Activated CD4-positive, alpha-beta T cell treated with anti-CD3 and anti-CD28 coated beads, Interleukin-2, amount 10 ng/mL, durations not matched to agents 24 days and 14 days (primary cell): ENCODE data around the gene CEP43. TPM values are rescaled to one million over a fixed set of nuclear protein-coding genes. Genes with fewer than 3 reads are reported as not detected.
A peak's percentile ranks its signal among the peaks of the same experiment; 100 is the strongest.
"Not testable (repeated sequence)": the region's sequence is repeated elsewhere in the genome, so short reads cannot be mapped to it uniquely, and the experiment has no call there.

Source experiments
- DNase-seq: peaks from one replicate; pipeline ENCODE4 v3.0.0; 2022
- H3K27ac Mint-ChIP-seq: one replicate; pipeline ENCODE4 v1.8.0; 2022; ENCODE audit warnings: mild to moderate bottlenecking, mixed read lengths
- H3K27me3 Mint-ChIP-seq: one replicate; pipeline ENCODE4 v1.8.0; 2022; ENCODE audit warnings: mixed read lengths
- H3K36me3 Mint-ChIP-seq: one replicate; pipeline ENCODE4 v1.8.0; 2022; ENCODE audit warnings: low read depth, mild to moderate bottlenecking, mixed read lengths
- H3K4me1 Mint-ChIP-seq: one replicate; pipeline ENCODE4 v1.8.0; 2021; ENCODE audit warnings: mixed read lengths
- H3K4me3 Mint-ChIP-seq: one replicate; pipeline ENCODE4 v1.8.0; 2022; ENCODE audit warnings: mild to moderate bottlenecking, moderate library complexity, mixed read lengths
- H3K9me3 Mint-ChIP-seq: one replicate; pipeline ENCODE4 v1.8.0; 2021; ENCODE audit warnings: mixed read lengths
- intact Hi-C: fragments of 100-400 bp; cut with micrococcal nuclease; formaldehyde crosslinking; loops from one replicate; pipeline ENCODE4 v1.15.1; 2023
- total RNA-seq: library from RNA; stranded (reverse); gene quantifications from 2 replicates; pipeline ENCODE4 v1.2.3, GENCODE V29; 2022

The CEP43 gene, protein sequence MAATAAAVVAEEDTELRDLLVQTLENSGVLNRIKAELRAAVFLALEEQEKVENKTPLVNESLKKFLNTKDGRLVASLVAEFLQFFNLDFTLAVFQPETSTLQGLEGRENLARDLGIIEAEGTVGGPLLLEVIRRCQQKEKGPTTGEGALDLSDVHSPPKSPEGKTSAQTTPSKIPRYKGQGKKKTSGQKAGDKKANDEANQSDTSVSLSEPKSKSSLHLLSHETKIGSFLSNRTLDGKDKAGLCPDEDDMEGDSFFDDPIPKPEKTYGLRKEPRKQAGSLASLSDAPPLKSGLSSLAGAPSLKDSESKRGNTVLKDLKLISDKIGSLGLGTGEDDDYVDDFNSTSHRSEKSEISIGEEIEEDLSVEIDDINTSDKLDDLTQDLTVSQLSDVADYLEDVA
- total RNA-seq: 21.1 and 23.0 TPM in 2 replicates

DNA sequence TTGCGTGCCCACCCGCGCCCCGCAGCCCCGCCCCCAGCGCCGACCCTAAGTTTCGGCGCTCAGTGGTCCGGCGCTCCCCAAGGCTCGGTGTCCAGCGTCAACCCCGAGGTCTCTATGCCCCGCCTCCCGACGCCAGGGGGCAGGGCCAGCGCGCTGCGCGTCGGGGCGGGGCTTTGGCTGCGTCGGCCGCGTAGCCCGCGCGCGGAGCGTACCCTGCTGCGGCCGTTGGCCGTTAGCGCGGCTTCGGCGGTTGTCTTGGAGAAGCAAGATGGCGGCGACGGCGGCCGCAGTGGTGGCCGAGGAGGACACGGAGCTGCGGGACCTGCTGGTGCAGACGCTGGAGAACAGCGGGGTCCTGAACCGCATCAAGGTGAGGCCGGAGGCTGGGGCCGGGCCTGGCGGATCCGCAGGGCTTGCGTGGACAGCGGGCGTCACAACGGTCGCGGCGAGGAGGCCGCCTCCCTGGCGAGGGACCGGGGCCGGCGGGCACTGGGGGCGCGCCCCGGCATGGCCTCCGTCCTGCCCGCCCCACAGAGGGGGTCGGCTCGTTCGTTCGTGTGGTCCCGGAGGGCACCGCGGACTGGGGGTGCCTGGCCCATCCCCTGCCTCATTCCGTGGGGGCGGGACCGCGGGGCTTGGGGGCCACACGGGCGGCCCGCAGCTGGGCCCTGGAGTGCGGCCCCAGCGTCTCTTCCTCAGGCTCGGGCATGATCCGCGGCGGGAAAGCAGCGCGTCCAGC is at the start of gene CEP43:
Gene CEP43, plus strand, starts transcription at position 253 of the 739 bp plus-strand sequence. Its CDS starts 16 bp downstream, at position 269.
- Mint-ChIP-seq H3K9me3 (no peaks in the 10 kb centered on the region), H3K27ac (peak within 1 kb of the TSS; percentile 85), H3K27me3 (no peaks in the 10 kb centered on the region), H3K4me1 (peaks cover 33% of the 10 kb centered on the region), H3K36me3 (peaks cover 34% of the 10 kb centered on the region), H3K4me3 (peak within 1 kb of the TSS; percentile 75)
- peak; percentile 97 for DNase-seq
- intact Hi-C loops: loop anchor here (1.0 to 2.0 kb wide), 5 partner anchors 43 to 617 kb away; partner anchors contain the start of genes MPC1, RNASET2 and RPS6KA2

DNA sequence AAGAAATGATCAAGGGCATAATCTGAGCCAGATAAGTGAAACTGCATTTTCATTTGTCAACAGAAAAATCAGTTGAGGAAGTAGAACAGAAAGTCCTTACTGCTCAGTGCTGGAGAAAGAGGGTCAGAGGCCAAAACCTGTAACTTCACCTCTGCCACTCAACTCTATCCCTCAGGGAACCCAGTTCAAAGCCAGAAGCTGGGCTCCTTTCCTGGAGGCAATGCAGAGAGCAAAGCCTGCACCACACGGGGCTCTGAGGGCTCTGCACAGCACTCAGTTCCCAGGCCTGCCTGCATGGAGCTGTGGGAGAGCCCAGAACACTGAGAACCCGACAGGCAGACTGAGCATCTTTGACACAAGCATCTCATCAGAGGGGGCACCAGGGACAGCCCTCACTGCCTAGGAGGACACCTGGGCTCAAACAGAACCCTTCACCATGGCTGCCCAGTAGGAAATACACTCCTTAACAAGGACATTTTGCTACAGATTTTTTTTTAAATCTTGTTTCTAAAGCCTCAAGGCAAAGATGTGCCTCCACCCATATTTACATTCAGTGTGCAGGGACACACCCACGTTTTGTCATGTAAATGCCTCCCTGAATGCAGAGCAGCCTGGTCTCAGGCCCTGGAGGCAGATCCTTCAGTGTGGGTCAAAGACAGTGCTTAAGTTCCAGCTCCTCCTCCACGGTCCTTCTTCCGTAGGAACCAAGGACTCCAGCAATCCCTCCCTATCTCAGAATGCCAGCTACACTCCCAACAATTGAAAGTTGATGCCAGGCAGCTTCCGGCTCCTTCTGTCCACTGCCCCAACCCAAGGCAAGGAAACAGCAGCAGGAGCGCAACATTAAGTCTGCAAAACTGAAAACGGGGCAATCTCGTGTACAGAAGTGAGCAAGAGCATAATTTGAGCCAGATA is 49.4 kb upstream of the CEP43 start:
- peak; percentile 73 for DNase-seq

DNA sequence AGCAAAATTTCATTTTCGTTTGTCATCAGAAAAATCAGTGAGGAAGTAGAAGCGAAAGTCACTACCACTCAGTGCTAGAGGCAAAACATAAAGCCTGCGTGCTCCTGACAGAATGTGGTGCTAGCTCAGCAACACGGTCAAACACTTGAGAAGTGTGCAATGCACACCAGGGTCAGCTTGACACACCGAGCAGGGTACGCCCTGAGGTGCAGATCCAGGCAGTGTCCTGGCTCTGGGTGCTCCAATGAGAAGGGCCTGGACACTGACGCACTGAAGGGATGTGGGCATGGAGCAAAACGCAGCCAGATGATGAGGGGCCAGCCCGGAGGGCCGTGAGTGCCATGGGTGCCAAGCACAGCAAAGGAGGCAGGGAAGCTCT is 48.8 kb upstream of the CEP43 start:
- H3K4me3 Mint-ChIP-seq: peak overlapping the region; percentile 95
- intact Hi-C loops: loop anchor here (2.0 to 5.0 kb wide), 5 partner anchors 38 to 408 kb away; no protein-coding TSS in a partner anchor
- peak; percentile 79 for DNase-seq
- no peaks in the 10 kb centered on the region for H3K9me3 Mint-ChIP-seq
- H3K4me1 Mint-ChIP-seq: peaks cover 51% of the 10 kb centered on the region
- H3K27me3 Mint-ChIP-seq: no peaks in the 10 kb centered on the region
- peaks cover 50% of the 10 kb centered on the region for H3K36me3 Mint-ChIP-seq
- H3K27ac Mint-ChIP-seq: peak overlapping the region; percentile 96

More for the DNA sequence above, 49.4 kb upstream of the CEP43 start:
- Mint-ChIP-seq H3K27ac (peak overlapping the region; percentile 96), H3K4me3 (peak overlapping the region; percentile 95), H3K4me1 (peaks cover 53% of the 10 kb centered on the region), H3K27me3 (no peaks in the 10 kb centered on the region), H3K9me3 (no peaks in the 10 kb centered on the region), H3K36me3 (peaks cover 54% of the 10 kb centered on the region)
- intact Hi-C loops: loop anchor here (2.0 to 5.0 kb wide), 5 partner anchors 37 to 407 kb away; no protein-coding TSS in a partner anchor

DNA sequence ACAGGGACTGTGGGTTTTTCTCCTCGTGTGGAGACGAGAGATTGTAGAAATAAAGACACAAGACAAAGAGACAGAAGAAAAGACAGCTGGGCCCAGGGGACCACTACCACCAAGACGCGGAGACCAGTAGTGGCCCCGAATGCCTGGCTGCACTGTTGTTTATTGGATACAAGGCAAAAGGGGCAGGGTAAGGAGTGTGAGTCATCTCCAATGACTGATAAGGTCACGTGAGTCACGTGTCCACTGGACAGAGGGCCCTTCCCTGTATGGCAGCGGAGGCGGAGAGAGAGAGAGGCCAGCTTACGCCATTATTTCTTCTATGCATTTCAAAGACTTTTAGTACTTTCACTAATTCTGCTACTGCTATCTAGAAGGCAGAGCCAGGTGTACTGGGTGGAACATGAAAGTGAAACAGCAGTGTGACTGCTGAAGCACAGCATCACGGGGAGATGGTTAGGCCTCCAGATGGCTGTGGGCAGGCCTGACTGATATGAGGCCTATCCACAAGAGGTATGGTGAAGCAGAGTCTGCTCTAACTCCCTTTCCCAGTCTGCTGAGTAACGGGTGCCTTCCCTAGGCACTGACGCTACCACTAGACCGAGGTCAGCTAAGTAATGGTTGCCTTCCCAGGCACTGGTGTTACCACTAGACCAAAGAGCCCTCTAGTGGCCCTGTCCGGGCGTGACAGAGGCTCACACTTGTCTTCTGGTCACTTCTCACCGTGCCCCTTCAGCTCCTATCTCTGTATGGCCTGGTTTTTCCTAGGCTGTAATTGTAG is 48.1 kb upstream of the CEP43 start:
- intact Hi-C loops: loop anchor here (1.0 to 5.0 kb wide), 7 partner anchors 9 to 409 kb away; no protein-coding TSS in a partner anchor
- Mint-ChIP-seq H3K27ac (peak overlapping the region; percentile 96), H3K36me3 (peaks cover 49% of the 10 kb centered on the region), H3K4me1 (peaks cover 52% of the 10 kb centered on the region), H3K4me3 (peak overlapping the region; percentile 95)
- H3K9me3 Mint-ChIP-seq, H3K27me3 Mint-ChIP-seq: not testable (repeated sequence)
- peak; percentile 93 for DNase-seq

GRCh38 chr6:166951670-166952060 is 47.5 kb upstream of the CEP43 start:
- Mint-ChIP-seq H3K9me3 (no peaks in the 10 kb centered on the region), H3K36me3 (peaks cover 45% of the 10 kb centered on the region), H3K27me3 (no peaks in the 10 kb centered on the region), H3K4me3 (peak overlapping the region; percentile 95), H3K4me1 (peaks cover 52% of the 10 kb centered on the region), H3K27ac (peak overlapping the region; percentile 96)
- DNase-seq: peak; percentile 64
- intact Hi-C loops: loop anchor here (1.0 to 5.0 kb wide), 7 partner anchors 9 to 409 kb away; no protein-coding TSS in a partner anchor

DNA sequence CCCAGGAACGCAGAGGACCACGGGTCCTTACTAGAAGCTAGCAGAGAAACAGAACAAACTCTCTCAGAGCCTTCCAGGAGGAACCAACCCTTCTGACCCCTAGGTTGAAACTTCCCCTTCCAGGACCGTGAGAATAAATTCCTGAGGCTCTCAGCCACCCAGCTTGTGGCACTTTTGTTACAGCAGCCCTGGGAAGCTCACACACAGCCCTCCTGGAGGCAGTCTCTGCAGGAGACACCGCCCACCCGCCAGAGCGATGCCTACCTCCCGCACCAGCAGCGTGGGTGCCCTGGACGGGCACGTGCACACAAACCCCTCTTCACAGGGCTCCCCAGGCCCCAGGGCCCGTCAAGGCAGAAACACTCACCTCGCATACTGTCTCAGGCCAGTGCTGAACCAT is 47.1 kb upstream of the CEP43 start:
- Mint-ChIP-seq H3K27ac (peak overlapping the region; percentile 93), H3K4me1 (peaks cover 52% of the 10 kb centered on the region), H3K27me3 (no peaks in the 10 kb centered on the region), H3K9me3 (no peaks in the 10 kb centered on the region), H3K36me3 (peaks cover 45% of the 10 kb centered on the region), H3K4me3 (peak overlapping the region; percentile 95)
- intact Hi-C loops: loop anchor here (5.0 kb wide), 2 partner anchors 40 to 410 kb away; no protein-coding TSS in a partner anchor
- DNase-seq: peak; percentile 71

DNA sequence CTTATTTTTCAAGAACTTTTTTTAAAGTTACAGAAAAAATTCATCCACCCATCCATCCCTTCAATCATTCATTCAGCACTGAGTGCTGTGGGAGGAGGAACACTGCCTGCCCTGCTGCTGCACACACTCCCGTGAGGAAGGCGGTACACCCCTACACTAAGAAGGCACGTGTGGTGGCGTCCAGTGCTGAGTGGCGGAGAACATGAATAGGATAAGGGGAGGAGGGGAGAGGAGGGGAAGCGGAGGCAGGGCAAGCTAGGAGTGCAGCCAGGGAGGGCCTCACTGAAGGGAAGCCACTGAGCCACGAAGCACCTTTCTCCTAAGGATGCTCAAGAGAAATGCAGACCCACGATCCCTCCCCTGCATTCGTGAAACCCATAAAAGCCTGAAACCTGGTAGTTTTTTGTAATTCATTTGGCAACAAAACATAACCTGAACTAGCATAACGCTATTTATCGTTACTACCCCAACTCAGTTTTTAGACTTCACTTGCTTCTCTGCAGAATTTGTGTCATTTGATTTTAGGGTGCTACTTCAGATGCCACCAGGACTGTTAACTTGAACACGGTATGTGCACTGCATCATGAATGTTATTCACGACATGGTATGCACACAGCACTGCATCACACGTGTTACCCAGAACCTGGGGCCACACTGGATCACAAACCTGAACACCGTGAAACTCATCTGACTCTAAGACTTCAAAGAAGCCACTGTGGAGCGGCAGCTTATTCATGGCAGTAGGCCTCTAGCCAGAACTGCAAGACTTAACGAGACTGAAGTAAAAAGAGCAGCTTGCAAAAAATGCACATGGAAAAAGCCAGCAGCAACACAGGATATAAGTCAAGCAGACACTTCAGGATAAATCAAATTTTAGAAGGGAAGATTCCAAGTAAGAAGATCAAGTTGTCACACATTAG is 46.4 kb upstream of the CEP43 start:
- peak; percentile 79 for DNase-seq
- H3K27me3 Mint-ChIP-seq: no peaks in the 10 kb centered on the region
- H3K4me3 Mint-ChIP-seq: peak overlapping the region; percentile 95
- intact Hi-C loops: loop anchor here (5.0 kb wide), 2 partner anchors 41 to 411 kb away; no protein-coding TSS in a partner anchor
- H3K9me3 Mint-ChIP-seq: no peaks in the 10 kb centered on the region
- peaks cover 38% of the 10 kb centered on the region for H3K36me3 Mint-ChIP-seq
- peaks cover 58% of the 10 kb centered on the region for H3K4me1 Mint-ChIP-seq
- peak overlapping the region; percentile 93 for H3K27ac Mint-ChIP-seq

GRCh38 chr6:166954118-166954713 is 45.0 kb upstream of the CEP43 start:
- Mint-ChIP-seq H3K36me3 (peaks cover 31% of the 10 kb centered on the region), H3K4me1 (peaks cover 72% of the 10 kb centered on the region), H3K9me3 (no peaks in the 10 kb centered on the region), H3K27ac (peak overlapping the region; percentile 93), H3K27me3 (no peaks in the 10 kb centered on the region), H3K4me3 (peak overlapping the region; percentile 95)
- intact Hi-C loops: loop anchor here (5.0 kb wide), 2 partner anchors 42 to 412 kb away; no protein-coding TSS in a partner anchor
- DNase-seq: peak; percentile 71

DNA sequence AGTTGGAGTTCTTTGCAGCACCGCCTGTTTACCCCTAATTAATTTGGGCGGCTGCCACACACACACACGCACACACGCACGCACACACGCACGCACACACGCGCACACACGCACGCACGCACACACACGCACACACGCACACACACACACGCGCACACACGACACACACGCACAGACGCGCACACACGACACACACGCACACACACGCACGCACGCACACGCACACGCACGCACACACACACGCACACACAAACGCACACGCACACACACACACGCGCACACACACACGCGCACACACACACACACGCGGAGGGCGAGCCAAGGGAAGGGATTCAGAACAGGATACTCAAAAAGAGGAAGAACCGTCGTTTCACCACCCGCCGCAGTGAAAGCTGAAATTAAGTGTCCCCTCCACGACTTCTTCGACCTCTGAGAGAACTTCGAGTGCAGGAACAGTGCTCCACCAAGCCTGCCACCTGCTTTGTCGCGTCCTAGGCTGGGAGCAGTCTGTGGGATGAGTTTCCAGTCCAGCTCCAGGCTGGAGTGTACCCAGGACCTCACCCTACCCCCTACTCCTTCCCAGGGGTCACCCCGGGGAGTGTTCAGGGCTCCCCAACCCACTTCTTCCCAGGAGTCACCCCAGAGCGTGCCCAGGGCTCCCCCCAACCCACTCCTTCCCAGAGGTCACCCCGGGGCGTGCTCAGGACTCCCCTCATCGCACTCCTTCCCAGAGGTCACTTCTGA is 43.9 kb upstream of the CEP43 start:
- Mint-ChIP-seq H3K36me3 (peaks cover 27% of the 10 kb centered on the region), H3K27ac (peak overlapping the region; percentile 98), H3K4me3 (peak overlapping the region; percentile 95), H3K27me3 (no peaks in the 10 kb centered on the region), H3K4me1 (peaks cover 73% of the 10 kb centered on the region), H3K9me3 (no peaks in the 10 kb centered on the region)
- peak; percentile 78 for DNase-seq
- intact Hi-C loops: loop anchor here (5.0 kb wide), 1 partner anchor 573 kb away; the partner anchor contains the start of gene MPC1

DNA sequence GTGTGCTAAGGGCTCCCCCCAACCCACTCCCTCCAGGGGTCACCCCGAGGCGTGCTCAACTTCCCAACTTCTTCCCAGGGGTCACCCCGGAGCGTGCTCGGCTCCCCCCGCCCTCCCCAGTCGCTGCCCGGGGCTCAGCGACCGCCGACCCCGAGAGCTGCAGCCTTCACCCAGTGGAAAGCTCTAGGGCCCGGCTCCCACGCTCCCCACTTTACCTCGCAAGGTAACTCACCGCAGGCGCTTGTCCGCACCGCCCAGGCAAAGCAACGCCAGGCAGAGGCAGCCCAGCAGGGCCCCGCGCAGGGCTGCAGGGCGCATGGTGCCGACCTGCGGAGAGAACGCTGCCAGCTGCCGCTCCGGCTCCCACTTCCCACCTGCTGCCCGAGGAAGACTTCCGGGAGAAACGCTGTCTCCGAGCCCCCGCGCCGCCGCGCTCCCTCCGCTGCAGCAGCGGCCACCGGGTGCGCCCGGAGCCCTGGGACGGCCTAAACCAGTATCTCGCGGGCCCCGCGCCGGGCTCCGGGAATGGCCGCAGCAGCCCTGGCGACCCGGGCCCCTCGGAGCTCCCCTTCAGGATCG is 43.2 kb upstream of the CEP43 start:
- intact Hi-C loops: loop anchor here (1.0 to 5.0 kb wide), 4 partner anchors 13 to 574 kb away; partner anchors contain the start of genes CEP43, MPC1 and RPS6KA2
- peak overlapping the region; percentile 98 for H3K27ac Mint-ChIP-seq
- H3K4me1 Mint-ChIP-seq: peaks cover 70% of the 10 kb centered on the region
- peak overlapping the region; percentile 95 for H3K4me3 Mint-ChIP-seq
- no peaks in the 10 kb centered on the region for H3K9me3 Mint-ChIP-seq
- no peak for DNase-seq
- H3K36me3 Mint-ChIP-seq: peaks cover 21% of the 10 kb centered on the region
- H3K27me3 Mint-ChIP-seq: no peaks in the 10 kb centered on the region
